Vagina (tissue), 2 donors: Measurements from ENCODE around the gene GDF3.

ENCODE experiments used
- CTCF ChIP-seq, 3 experiments: fragments of 450-650 bp in 2 of 3; fragments of 200-600 bp in 1 of 3; sonication (generic) in 1 of 3; IDR thresholded peaks; one replicate each; pipeline ENCODE4 v1.5.1; 2017 to 2019; ENCODE audit warnings: antibody characterized with exemption in 3 of 3, mild to moderate bottlenecking in 2 of 3, moderate library complexity in 2 of 3
- POLR2AphosphoS5 ChIP-seq, 2 donors: sonication (generic); formaldehyde crosslinking; IDR thresholded peaks; one replicate each; pipeline ENCODE4 v1.9.0; 2017; ENCODE audit warnings: antibody characterized with exemption in 2 of 2, mild to moderate bottlenecking in 2 of 2, low read depth in 1 of 2; ENCODE audit not compliant: insufficient read depth in 1 of 2

GRCh38 chr12:7729746-7730145 lies 34.2 kb upstream of the GDF3 start:
- TF ChIP-seq CTCF (IDR thresholded peaks at IDR 0.05) (no peak), POLR2AphosphoS5 (IDR thresholded peaks at IDR 0.05; ENCODE audit: insufficient read depth in 1 of 2, low read depth in 1 of 2) (no peak)
